Measurements from ENCODE around the gene NDUFA11.

GRCh38 chr19:5895890-5896289 is 7.7 kb downstream of the NDUFA11 start:
- TF ChIP-seq, protein P1, sequence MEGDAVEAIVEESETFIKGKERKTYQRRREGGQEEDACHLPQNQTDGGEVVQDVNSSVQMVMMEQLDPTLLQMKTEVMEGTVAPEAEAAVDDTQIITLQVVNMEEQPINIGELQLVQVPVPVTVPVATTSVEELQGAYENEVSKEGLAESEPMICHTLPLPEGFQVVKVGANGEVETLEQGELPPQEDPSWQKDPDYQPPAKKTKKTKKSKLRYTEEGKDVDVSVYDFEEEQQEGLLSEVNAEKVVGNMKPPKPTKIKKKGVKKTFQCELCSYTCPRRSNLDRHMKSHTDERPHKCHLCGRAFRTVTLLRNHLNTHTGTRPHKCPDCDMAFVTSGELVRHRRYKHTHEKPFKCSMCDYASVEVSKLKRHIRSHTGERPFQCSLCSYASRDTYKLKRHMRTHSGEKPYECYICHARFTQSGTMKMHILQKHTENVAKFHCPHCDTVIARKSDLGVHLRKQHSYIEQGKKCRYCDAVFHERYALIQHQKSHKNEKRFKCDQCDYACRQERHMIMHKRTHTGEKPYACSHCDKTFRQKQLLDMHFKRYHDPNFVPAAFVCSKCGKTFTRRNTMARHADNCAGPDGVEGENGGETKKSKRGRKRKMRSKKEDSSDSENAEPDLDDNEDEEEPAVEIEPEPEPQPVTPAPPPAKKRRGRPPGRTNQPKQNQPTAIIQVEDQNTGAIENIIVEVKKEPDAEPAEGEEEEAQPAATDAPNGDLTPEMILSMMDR (IDR thresholded peaks at IDR 0.05), result no peak
- TF ChIP-seq POLR2A (IDR thresholded peaks at IDR 0.05), result no peak

All from sigmoid colon (tissue), 3 donors.